NT2/D1 (cell line): Measurements from ENCODE around the gene MCF2L.

ENCODE experiments used
- SUZ12 ChIP-seq: IDR thresholded peaks from 2 replicates; pipeline ENCODE4 v1.6.1; 2011; ENCODE audit not compliant: insufficient read length, insufficient read depth; ENCODE audit errors: extremely low read depth
- YY1 ChIP-seq: IDR thresholded peaks from 2 replicates; pipeline ENCODE4 v1.6.1; 2011; ENCODE audit not compliant: insufficient read length, insufficient read depth
- ZNF274 ChIP-seq: IDR thresholded peaks from 2 replicates; pipeline ENCODE4 v1.6.1; 2011; ENCODE audit warnings: mild to moderate bottlenecking, low read depth, low read length

DNA sequence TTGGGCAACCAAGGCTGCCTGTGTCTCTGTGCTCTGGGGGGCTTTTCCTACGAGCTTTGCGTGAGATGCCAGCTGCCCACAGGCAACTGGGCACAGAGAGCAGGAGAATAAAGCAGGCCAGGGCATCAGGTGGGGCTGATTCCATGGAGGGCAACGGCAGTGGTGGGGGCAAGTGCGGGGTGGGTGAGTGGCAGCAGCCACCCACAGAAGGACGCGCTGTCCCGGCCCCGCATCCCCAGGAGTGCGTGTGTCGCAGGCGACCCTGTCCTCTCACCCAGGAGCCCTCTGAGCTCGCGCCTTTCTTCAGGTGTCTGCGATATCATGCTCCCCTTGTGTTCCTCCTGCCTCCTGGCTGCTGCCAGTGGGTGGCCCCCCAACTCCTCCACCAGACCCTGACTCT, 67.4 kb downstream of the MCF2L start:
- TF ChIP-seq ZNF274 (no peak), YY1 (no peak), SUZ12 (no peak)
